Ammon's horn (tissue), 1 donor: ENCODE results near the gene PHF21B.

Source experiments
- DNase-seq: peaks from one replicate; pipeline ENCODE4 v3.0.0-alpha.2; 2016; ENCODE audit warnings: low spot score

The PHF21B gene

DNA sequence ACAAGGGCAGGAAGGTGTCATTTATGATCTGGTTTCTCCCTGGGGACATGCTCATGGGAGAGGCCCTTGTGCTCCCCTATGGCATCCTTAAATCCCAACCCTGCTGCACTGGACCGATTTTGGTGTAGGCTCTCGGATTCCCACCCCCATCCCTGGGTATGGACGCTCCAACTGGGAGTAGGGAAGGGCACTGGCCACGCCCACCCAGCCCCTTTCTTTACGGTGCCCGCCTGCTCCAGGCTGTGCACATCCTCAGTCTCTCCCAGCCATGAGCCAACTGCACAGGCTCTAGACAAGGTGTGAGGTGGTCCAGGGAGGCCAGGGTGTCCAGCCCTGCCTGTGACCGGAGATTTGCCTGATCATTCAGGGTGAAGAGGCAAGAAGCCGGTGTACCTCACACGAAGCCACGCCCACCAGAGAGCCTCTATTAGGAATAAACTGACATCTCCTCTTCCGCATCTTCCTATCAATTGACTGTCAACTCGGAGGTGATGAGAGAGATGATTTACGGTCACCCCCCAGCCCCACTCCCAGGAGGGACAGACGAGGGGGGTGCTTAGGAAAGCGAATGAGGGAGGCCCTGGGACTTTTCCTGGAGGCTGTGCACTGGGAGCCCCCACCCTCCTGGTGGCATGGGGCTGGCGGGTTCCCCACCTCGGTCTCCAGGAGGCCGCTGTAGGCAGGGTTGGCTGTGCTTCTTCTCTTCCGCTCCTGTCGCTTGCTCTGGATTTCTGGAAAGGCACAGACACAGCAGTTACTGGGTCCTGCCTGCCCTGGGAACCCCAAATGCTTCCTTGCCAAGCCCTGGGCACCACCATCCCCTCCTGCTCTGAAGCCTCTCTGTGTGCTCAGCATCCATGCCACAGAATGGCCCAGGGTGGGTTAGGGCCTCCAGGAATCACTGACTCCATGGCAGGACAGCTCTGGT is 116.7 kb downstream of the PHF21B start:
- no peak for DNase-seq

- no peak for DNase-seq
Measured at GRCh38 chr22:44892243-44892642, 117.6 kb downstream of the PHF21B start.

DNA sequence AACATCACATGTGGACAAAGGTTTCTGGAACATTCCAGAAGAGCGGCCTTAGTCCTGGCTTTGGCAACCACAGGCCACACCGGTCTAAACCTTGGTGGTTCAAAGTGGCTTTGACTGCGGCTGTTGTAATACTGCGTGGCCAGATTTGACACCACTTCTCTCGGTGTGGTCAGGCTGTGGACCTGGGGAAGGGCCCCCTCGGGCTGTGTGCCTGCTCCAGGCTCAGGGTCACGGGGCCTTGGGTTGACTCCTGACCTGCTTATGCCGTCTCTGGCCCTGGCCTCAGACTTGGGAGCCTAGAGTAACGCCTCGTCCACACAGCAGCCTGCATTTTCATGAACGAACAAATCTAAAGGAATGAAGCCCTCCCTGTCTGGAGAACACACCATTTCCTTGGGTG is 118.0 kb downstream of the PHF21B start:
- no peak for DNase-seq

- no peak for DNase-seq
Measured at GRCh38 chr22:44891293-44891747, 118.5 kb downstream of the PHF21B start.

DNA sequence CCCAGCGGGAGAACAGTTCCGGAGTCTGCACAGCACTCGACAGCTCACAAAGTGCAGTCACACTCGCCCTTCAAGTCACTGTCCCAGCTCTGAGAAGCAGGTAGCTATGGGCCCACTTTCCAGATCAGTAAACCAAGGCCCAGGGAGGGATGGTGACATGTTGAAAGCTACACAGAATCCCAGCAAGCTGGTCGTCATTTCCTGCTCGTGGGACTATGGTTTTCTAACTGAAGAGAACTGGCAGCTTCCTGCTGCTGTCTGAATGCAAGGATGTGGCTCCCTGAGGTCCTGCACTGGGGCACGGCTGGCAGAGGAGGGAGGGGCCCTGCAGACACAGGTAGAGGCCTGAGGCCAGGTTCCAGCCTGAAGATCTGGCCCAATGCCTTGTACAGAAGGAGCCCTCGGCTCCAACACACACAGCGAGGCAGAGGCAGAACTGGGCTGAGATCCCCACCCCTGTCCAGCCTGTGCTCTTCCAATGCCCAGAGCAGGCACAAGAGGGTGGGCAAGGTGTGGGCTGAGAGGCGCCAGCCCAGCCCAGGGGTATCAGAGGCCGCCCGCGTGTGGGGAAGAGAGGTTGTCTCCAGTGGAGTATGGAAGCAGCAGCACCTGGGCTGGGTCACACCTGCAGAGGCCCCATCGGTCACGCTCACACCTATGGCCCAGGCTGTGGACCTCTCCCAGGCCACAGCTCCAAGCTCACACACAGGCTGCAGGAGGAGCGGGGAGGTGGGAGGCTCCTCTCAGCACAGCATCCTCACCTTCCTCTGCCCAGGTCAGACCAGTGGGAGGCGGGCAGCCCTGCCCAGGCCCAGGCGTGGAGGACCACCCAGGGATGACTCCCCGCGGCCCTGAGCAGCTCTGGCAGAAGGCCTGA is 119.2 kb downstream of the PHF21B start:
- no peak for DNase-seq

DNA sequence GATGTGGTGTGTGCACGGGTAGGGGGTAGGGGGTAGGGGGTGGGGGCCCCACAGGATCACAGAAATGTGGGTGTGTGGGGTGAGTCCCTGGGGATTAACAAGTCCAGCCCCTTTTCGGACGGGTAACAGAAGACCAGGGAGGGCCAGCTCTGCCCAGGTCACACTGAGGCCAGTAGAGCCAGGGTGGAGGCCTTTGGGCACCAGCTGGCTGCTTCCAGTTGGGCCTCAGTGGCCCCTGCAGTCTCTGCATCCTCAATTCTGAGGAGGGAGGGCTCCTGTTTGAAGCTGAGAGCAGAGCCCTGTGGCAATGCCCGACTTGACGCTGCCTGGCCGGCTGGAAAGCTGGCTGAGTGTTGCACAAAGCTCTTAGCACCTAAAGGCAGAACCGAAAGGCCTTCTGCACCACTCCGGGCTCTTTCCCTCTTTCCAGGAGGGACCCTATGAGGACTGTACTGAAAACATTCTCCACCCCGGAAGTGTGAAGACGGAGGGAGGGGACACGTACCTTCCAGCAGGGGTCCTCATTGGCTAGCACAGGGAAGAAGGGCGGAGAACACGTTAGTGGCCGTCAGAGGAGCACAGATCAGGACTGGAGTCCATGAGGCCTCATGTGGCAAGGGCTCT is 120.4 kb downstream of the PHF21B start:
- no peak for DNase-seq

DNA sequence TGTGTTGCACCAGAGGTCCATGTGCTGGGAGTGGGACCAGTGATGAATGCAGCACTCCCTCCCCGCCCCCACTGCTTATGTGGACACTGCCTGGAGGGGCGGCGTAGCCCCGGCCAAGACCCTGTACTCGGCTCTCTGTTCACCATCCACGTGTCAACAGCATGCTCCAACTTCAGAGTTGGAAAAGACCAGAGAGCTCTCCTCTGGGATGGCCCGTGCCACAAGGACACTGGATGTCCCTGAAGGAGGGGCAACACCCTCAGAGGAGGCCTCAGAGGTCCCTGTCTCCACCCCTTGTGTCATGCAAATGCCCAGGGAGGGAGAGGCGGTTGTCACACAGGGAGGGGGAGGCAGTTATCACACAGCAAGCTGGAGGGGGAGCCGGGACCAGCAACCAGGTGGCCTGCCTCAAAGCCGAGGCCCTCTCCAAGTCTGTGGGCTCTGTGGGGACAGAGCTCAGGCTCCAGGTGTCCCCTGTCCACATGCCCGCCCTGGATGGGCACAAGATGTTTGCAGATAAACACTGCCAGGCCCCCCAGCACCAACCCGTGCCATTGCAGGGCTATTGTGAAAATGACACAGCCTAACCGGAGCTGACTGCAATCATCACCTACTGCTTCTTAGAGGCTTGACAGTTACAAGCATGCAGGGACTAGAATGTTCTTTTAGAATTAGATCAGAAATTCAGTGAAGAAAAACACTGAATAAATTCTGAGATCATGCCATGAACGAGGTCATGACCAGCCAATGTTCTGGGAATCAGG is 121.1 kb downstream of the PHF21B start:
- no peak for DNase-seq

- no peak for DNase-seq
Measured at GRCh38 chr22:44887941-44888366, 121.9 kb downstream of the PHF21B start.

DNA sequence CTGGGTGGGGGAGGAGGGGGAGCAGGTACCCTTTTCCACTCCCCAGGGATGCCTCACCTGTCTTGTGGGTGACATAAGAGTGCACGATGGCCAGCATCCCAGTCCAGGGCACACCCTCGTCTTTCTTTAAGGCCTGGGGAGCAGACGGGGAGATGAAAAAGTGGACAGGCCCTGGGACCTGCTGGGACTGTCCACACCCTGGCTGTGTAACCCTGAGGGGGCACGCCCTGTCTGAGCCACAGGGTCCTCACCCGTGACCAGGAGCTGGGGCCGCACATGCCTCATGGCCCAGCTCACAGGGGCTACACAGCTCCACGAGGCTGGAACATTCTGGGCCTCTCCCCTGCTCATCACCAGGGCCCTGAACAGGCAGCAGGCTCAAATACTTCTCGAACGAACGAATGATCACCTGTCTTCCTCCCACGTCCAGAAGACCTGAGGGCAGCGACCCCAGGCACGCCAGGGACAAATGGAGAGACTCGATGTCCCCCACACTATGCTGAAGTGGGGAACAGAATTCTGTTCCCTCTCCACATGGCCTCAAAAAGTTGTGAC is 123.9 kb downstream of the PHF21B start:
- DNase-seq = no peak

DNA sequence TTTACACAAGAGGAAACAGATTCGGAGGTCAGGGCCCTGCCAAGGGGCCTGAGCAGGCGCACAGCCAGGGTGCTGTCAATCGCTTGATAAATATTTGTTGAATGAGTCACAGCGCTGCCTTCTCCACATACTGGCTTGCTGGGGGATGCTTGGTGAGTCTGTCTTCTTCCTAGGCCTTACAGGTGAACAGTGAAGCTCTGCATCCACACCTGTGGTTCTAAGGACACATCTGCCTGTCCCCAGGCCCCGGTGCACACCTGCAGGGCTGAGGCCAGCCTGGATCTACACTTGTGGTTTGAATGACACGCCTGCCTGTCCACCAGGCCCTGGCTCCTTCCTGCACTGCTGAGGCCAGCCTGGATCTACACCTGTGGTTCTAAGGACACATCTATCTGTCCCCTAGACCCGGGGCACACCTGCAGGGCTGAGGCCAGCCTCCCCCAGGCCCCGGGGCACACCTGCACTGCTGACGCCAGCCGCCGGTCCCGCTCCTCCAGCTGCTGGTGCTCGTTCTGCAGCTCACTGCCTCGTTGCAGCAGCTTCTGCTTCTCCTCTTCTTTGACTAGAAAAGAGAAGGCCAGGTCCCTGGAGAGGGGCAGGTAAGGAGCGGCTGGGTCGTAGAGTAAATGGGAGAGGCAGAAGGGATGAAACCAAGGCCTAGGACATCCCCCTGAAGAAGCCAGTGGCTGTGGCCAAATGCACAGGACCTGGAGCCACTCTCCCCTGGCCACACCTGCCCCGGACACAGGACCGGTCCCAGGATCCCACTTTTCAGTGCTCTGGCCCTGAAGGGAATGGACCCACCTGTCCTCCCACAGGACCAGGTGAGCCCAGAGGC is 124.6 kb downstream of the PHF21B start:
- no peak for DNase-seq

DNA sequence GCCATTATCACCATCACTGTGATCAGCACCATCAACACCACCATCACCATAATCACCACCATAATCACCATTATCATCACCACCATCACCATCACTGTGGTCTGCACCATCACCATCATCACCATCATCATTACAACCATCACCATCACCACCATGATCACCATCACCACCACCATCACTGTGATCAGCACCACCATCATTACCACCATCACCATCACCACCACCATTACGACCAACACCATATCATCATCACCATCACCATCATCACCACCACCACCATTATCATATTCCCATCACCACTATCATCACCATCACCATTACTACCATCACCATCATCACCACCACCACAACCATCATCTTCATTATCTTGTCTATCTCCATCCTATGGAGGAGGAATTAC is 125.2 kb downstream of the PHF21B start:
- no peak for DNase-seq

- DNase-seq = no peak
Measured at GRCh38 chr22:44883011-44883421, 126.8 kb downstream of the PHF21B start.

- DNase-seq = no peak
Measured at GRCh38 chr22:44882226-44882905, 127.4 kb downstream of the PHF21B start.

- no peak for DNase-seq
Measured at GRCh38 chr22:44881624-44882023, 128.2 kb downstream of the PHF21B start.

DNA sequence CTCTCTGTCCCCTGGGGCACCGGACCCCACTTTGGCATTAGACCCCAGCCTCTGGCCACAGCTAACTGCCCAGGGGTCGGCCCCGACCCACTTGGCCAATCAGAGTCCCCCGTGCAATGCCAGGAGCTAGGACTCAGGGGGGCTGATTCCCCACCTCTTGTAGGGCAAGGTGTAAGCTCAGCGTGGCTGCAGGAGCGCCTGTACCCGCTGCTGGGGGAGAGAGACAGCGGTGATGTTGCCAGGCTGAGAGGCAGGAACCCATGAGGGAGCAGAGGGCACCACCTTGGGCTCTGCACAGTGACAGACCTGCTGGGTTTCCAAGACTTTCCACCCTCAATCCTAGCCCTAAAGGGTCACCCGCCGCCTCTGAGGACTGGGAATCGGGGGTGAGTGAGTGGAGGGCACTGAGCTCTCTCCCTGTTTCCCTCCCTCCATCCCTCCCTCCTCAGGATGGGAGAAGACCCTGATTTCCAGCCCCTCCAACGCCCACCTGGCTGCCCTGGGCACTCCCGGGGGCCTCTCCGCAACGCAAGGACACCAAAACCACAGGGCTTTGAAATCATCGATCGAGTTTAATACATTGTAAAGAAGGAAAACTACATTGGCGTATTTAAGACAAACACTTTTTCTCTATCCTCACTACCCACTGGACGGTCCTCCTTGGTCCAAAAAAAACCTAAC is 129.1 kb downstream of the PHF21B start:
- DNase-seq = no peak

GRCh38 chr22:44879301-44879680 is 130.5 kb downstream of the PHF21B start:
- DNase-seq = no peak

- DNase-seq = no peak
Measured at GRCh38 chr22:44878483-44879300, 131.1 kb downstream of the PHF21B start.

DNA sequence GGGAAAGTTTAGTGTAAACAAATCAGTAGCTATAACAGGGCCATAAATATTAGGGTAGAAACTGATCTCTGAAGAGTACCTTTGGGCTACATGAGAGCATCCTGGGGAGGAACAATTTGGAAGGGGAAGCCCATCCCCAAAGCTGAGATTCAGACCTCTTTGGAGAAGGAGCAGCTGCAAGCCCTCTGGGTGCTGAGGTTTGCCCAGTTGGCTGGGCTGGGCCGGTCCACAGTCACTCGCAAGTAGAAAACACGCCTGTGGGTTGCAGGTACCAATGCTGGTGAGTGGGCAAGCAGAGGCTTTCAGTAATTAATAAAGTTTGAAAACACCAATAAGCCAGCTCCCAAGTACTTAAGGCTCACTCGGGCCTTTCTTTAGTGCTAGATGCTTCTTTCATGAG is 132.9 kb downstream of the PHF21B start:
- DNase-seq = no peak
